Measurements from ENCODE around the gene PNKD. TPM values are rescaled to one million over a fixed set of nuclear protein-coding genes. Genes with fewer than 3 reads are reported as not detected.

The PNKD gene
- total RNA-seq, 2 experiments from 2014 or later, result 66.3 to 74.5 TPM

- Histone ChIP-seq H3K9me3 (ENCODE audit: low read length) (no peaks in the 10 kb centered on the region), H3K79me2 (ENCODE audit: insufficient read depth, low read depth, low read length) (no peaks in the 10 kb centered on the region), H3K27ac (ENCODE audit: low read depth, low read length, poor library complexity, severe bottlenecking) (peak overlapping the region; percentile 89), H3K4me1 (ENCODE audit: insufficient read depth, low read length, poor library complexity, severe bottlenecking) (peaks cover 78% of the 10 kb centered on the region), H3K4me2 (ENCODE audit: low read length) (peak overlapping the region; percentile 78), H3K36me3 (ENCODE audit: insufficient read depth, low read length) (no peaks in the 10 kb centered on the region), H4K20me1 (ENCODE audit: insufficient read depth, low read length) (no peaks in the 10 kb centered on the region), H3K4me3 (ENCODE audit: low read depth, low read length, poor library complexity, severe bottlenecking) (peak overlapping the region; percentile 42), H2AFZ (ENCODE audit: low read length) (peak overlapping the region; percentile 42; the same call in 1 of the 2 replicates), H3K9me2 (ENCODE audit: insufficient read depth, low read length) (no peaks in the 10 kb centered on the region)
- ChIA-PET CTCF (ENCODE audit: unreplicated experiment) (interaction anchor here (1.8 kb wide), 1 partner anchor 23 kb away, joined by 5 read pairs; no protein-coding TSS in a partner anchor), POLR2A (interaction anchor here (0.6 to 2.2 kb wide), 20 partner anchors 9 to 640 kb away, joined by 3 to 11 read pairs (median 4); partner anchors contain the start of gene CATIP)
- TF ChIP-seq CTCF (conservative IDR thresholded peaks at IDR 0.05; ENCODE audit: low read length) (no peak), EZH2phosphoT487 (IDR thresholded peaks at IDR 0.05; ENCODE audit: borderline replicate concordance, low read depth, low read length) (no peak)
- peak; percentile 82 for DNase-seq (ENCODE audit: low spot score)
- intact Hi-C loops (cut with micrococcal nuclease; ENCODE audit: unreplicated experiment), result loop anchor here (1.0 kb wide), 2 partner anchors 26 to 69 kb away; no protein-coding TSS in a partner anchor
- BruUV-seq (replicated peaks), result no TSS peak
Observed at GRCh38 chr2:218370410-218371063, 100.2 kb downstream of the PNKD start.

GRCh38 chr2:218371983-218372350, 101.6 kb downstream of the PNKD start:
- CTCF ChIA-PET (ENCODE audit: unreplicated experiment), result no interaction called here
- H3K4me2 ChIP-seq (ENCODE audit: low read length), result no peak overlapping the region
- H3K27ac ChIP-seq (ENCODE audit: low read depth, low read length, poor library complexity, severe bottlenecking), result peak overlapping the region; percentile 89
- no peak for DNase-seq (ENCODE audit: low spot score)
- 0 out of 2 replicates have a peak overlapping the region, but pooled peaks have one; percentile 8 for H2AFZ ChIP-seq (ENCODE audit: low read length)
- H3K36me3 ChIP-seq (ENCODE audit: insufficient read depth, low read length), result no peaks in the 10 kb centered on the region
- H3K4me1 ChIP-seq (ENCODE audit: insufficient read depth, low read length, poor library complexity, severe bottlenecking), result peaks cover 71% of the 10 kb centered on the region
- intact Hi-C loops (cut with micrococcal nuclease; ENCODE audit: unreplicated experiment), result no loop called here
- POLR2A ChIA-PET, result interaction anchor here (1.1 to 2.0 kb wide), 5 partner anchors 14 to 70 kb away, joined by 3 to 11 read pairs (median 6); partner anchors contain the start of gene CATIP
- H3K4me3 ChIP-seq (ENCODE audit: low read depth, low read length, poor library complexity, severe bottlenecking), result no peak overlapping the region
- TF ChIP-seq CTCF (conservative IDR thresholded peaks at IDR 0.05; ENCODE audit: low read length) (no peak), EZH2phosphoT487 (IDR thresholded peaks at IDR 0.05; ENCODE audit: borderline replicate concordance, low read depth, low read length) (no peak)
- no peaks in the 10 kb centered on the region for H3K79me2 ChIP-seq (ENCODE audit: insufficient read depth, low read depth, low read length)
- H4K20me1 ChIP-seq (ENCODE audit: insufficient read depth, low read length), result no peaks in the 10 kb centered on the region
- no peaks in the 10 kb centered on the region for H3K9me3 ChIP-seq (ENCODE audit: low read length)
- H3K9me2 ChIP-seq (ENCODE audit: insufficient read depth, low read length), result no peaks in the 10 kb centered on the region
- BruUV-seq (replicated peaks), result no TSS peak

GRCh38 chr2:218374795-218375194, 104.5 kb downstream of the PNKD start:
- Histone ChIP-seq H3K27ac (ENCODE audit: low read depth, low read length, poor library complexity, severe bottlenecking) (no peak overlapping the region), H3K9me2 (ENCODE audit: insufficient read depth, low read length) (no peaks in the 10 kb centered on the region), H3K4me2 (ENCODE audit: low read length) (no peak overlapping the region), H2AFZ (ENCODE audit: low read length) (no peak overlapping the region), H3K36me3 (ENCODE audit: insufficient read depth, low read length) (no peaks in the 10 kb centered on the region), H4K20me1 (ENCODE audit: insufficient read depth, low read length) (no peaks in the 10 kb centered on the region), H3K4me1 (ENCODE audit: insufficient read depth, low read length, poor library complexity, severe bottlenecking) (peaks cover 43% of the 10 kb centered on the region), H3K4me3 (ENCODE audit: low read depth, low read length, poor library complexity, severe bottlenecking) (no peak overlapping the region), H3K79me2 (ENCODE audit: insufficient read depth, low read depth, low read length) (no peaks in the 10 kb centered on the region), H3K9me3 (ENCODE audit: low read length) (no peaks in the 10 kb centered on the region)
- ChIA-PET POLR2A (interaction anchor here (0.6 to 0.8 kb wide), 2 partner anchors 17 to 25 kb away, joined by 3 read pairs; no protein-coding TSS in a partner anchor), CTCF (ENCODE audit: unreplicated experiment) (no interaction called here)
- no peak for DNase-seq (ENCODE audit: low spot score)
- BruUV-seq (replicated peaks), result no TSS peak
- intact Hi-C loops (cut with micrococcal nuclease; ENCODE audit: unreplicated experiment), result no loop called here
- TF ChIP-seq CTCF (conservative IDR thresholded peaks at IDR 0.05; ENCODE audit: low read length) (no peak), EZH2phosphoT487 (IDR thresholded peaks at IDR 0.05; ENCODE audit: borderline replicate concordance, low read depth, low read length) (no peak)
